Endothelial cell of hepatic sinusoid (primary cell): Measurements from ENCODE around the gene ITPR1.

Experiments used
- in situ Hi-C: cut with HindIII; loops from 2 replicates; pipeline ENCODE4 v1.10.0; 2017; ENCODE audit warnings: low sequenced_read_pairs

ITPR1 gene

DNA sequence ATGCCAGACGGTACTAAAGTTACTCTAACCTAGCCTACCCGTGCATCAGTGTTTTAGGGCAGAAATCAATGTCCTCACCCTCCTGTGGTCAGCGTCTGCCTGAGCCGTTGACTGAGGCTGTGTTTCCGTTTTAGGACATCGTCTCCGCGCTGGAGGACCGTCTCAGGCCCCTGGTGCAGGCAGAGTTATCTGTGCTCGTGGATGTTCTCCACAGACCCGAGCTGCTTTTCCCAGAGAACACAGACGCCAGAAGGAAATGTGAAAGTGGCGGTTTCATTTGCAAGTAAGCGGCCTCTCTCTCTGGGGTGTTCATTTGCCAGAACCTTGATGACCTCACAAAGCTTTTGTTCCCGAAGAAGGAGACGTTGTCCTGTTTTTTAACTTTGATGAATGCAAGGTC is 217.0 kb downstream of the ITPR1 start:
- in situ Hi-C loops: loop anchor here (5.0 kb wide), 2 partner anchors 277 to 367 kb away; no protein-coding TSS in a partner anchor

- in situ Hi-C loops: loop anchor here (5.0 kb wide), 2 partner anchors 276 to 366 kb away; no protein-coding TSS in a partner anchor
Measured at GRCh38 chr3:4711680-4711992, 218.5 kb downstream of the ITPR1 start.

DNA sequence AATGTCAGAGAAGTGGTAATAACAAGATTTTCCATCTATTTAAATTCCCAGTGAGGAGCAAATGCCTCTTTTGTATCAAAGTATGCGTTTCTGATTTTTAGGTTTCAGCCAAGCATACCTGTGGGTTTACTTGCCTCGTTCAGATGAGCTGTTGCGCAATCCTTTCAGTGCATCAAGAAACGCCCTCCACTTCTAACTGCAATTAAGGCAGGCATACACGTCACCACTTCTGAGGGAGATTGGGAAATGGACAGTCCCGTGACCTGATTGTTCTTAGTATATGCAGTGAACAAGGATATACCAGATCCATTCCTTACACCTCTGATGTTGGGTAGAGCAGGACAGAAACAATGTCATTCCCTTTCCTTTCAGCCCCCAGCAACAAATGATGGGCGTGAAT is 219.0 kb downstream of the ITPR1 start:
- in situ Hi-C loops: loop anchor here (5.0 kb wide), 2 partner anchors 275 to 365 kb away; no protein-coding TSS in a partner anchor

DNA sequence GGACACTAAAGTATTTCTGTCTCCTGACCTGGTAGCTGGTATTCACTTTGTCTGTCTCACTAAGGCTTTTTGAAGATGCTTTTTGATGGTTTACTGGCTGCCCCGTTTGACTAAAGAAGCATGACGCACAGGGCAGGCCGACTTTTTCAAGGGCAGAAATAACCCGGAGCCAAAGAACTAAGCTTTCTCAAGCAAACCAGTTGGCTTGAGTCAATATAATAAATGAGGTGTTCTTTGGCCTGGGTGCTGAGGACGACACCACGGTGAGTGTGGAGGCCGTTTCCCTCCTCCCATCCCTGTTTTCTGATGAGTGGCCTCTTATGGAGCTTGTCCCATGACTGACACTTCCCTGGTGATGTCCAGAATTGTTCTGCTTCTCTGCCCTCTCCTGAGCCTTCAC is 220.9 kb downstream of the ITPR1 start:
- in situ Hi-C loops: loop anchor here (5.0 kb wide), 2 partner anchors 273 to 363 kb away; no protein-coding TSS in a partner anchor

DNA sequence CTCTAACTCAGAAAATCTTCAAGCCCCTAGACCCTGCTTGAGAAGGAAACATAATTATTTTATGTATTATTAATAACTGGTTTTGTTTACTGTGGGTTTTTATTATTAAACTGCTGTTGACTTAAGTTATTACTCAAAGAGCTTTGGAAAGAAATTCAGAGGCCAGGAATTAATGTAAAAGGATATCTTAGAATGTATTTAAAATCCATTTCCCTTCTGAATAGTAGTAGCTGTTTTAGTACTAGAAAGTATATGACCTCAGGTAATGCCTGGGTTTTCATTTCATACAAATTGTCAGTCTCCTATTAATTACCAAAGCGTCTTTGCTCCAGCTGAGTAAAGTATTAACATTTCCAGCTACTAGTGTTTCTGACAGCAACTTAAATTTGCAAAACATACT is 223.1 kb downstream of the ITPR1 start:
- in situ Hi-C loops: no loop called here

DNA sequence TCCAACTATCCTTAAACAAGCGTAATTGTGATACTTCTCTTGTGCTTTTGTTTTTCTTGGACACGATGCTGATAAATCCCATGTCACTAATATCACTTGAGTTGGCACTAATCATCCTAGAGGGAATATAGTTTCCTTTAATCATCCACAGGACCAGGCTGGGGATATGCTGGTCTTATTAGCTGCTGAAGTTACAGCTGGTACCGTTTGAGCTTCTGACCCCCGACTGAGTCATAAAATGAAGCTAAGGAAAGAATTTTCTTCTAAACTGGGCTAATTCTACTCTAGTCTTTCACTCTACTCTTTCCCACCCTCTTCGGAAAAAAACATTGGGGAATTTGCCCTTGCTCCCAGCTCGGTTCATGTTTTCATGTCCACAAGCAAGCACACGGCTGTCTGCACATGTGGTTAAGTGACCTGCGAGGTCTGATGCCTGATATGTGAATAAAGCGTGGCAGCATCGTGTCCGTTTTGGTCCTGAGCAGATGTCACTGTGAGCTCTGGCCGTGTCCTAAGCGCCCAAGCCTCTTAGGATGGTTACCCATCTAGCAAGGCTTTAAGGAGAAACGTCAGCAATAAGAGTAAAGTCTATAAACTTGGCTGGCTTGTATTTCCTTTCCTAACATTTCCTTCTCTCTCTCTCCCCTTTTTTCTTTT is 223.7 kb downstream of the ITPR1 start:
- in situ Hi-C loops: no loop called here

DNA sequence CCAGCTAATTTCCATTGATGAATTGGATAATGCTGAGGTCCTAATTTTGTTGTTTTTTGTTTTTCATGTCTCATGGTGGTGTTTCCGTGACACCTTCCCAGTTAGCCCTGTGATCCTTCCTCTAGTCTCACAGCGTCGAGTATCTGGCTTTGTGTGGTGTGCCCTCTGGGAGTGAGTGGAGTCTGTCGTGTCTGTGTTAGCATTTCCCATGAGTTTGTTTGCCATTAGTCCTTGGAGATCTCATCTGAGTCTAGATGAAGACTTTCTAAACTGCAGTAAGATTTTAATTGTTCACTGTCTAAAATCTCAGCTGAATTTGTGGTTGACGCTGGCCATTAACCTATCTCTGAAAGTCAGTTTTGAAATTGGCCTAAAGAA is 224.2 kb downstream of the ITPR1 start:
- in situ Hi-C loops: no loop called here

DNA sequence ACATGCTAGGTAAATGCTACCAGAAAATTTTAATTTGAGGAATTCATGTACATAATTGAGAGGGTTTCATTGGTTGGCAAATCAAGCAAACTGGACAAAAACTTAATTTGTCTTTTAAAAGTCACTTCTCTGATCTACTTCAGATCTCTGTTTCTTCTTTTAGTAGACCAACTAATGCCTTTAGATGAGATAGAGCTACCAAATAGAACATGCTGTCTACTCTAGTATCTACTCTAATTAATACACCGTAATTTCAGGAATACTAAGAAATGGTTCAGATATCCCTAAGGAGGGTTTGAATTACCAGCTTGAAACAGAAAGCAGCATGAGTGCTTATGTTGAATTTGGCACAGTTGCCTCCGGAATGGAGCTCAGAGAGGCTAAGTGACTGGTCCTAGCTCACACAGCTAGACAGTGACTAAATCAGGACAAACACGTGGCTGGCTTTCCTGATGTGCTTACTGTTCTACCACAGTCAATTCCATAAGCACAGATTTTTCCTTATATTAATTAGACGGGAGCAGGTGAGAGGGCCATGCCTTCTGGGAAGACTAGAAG is 225.1 kb downstream of the ITPR1 start:
- in situ Hi-C loops: no loop called here

DNA sequence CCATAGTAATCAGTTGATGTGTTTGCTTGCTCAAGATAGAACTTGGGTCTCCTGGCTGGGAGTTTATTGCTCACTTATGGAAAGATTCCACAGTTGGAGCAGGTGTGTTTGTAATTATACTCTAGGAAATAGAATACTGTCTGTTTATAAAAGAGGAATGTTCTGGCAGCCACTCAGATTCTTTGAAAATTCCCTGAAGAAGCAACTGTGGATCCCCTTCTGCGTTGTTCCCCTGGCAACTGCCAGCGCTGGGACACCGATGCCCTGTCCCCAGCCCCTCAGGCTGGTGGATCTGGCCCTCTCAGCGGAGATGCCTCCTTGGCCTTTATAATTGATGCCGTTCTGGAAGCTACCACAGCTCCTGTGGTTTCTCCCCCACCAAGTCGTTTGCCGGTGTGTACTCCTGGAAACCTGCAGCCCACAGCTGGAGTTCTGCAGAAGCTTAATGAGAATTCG is 225.9 kb downstream of the ITPR1 start:
- in situ Hi-C loops: no loop called here

- in situ Hi-C loops: no loop called here
Measured at GRCh38 chr3:4720316-4721075, 227.3 kb downstream of the ITPR1 start.

- in situ Hi-C loops: no loop called here
Measured at GRCh38 chr3:4721511-4721911, 228.4 kb downstream of the ITPR1 start.

- in situ Hi-C loops: no loop called here
Measured at GRCh38 chr3:4722103-4722502, 229.0 kb downstream of the ITPR1 start.

GRCh38 chr3:4724051-4724629 is 231.0 kb downstream of the ITPR1 start:
- in situ Hi-C loops: no loop called here

DNA sequence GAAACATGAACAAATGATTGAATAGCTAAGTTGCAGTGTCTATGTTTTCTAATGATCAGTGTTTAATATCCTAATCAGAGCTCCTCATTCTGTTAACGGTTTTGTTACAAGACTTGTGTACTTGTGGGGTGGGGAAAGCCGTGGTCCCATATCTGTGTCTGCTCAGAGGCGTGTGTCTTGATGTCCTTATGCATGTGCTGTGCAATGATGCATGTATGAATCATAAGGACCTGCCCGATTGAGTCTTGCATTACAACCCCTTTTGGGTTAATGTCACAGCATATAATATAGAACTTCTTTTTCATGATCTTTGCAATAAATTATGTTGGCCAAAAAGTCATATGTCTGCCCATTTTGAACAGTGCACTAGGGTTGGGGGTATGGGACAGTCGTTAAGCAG is 233.4 kb downstream of the ITPR1 start:
- in situ Hi-C loops: no loop called here

DNA sequence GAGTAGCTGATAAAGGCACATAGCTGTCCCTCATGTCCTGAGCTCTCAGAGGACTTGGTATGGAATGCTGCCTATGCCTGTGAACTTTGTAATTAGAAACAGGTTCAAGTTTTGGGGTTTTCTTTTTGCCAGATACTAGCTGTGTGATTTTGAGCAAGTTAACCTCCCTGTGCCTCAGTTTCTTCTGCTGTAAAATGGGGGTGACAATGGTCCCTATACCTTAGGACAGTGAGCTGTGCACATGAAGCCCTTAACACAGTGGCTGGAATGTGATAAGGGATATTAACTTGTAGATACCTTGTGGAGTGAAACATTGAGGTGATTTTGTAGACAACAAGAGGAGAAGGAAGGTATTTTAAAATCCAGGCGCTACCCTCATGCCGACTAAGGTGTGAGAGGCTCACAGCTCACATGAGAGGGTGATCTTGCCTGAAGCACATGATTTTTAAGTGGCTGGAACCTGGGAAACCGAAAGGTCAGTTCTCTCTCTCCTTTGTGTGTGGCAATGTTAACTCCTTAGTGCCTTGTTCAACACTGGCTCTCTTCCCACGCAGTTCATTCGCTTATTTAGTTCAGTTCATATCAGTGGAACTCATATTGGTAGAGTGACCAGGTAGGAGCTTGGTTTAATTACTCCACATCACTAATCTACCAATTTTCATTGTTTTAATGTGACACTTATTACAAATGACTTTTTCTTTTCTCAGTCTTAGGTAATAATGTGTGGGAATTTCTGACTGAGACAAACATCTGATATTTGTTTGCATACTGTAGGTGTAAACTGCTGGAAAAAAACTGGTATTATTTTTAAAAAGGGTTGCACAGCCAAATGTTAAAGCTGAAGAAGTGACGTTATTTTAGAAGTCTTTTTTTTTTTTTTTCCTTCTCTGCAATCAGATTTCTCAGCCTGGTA is 236.2 kb downstream of the ITPR1 start:
- in situ Hi-C loops: no loop called here

- in situ Hi-C loops: no loop called here
Measured at GRCh38 chr3:4730719-4731118, 237.6 kb downstream of the ITPR1 start.

GRCh38 chr3:4731543-4732111 is 238.5 kb downstream of the ITPR1 start:
- in situ Hi-C loops: no loop called here

- in situ Hi-C loops: no loop called here
Measured at GRCh38 chr3:4732925-4733324, 239.8 kb downstream of the ITPR1 start.

DNA sequence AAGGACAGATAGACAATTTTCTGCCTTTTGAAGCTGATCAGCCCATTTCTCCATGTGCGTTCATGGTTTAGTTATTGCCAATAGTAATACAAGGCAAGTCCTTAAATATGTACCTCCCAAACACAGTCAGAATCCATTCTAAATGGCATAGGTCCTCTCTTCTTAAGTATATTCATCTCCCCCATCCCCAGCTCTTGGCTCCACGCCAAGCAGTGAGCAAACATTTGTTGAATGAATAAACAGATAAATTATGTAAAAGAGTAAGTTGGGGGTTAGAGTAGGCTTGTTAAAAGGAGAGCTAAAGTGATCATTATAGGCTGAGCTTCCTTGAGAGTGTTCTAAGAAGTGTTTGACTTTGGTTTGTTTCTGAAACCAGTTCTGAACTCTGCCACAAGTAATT is 241.3 kb downstream of the ITPR1 start:
- in situ Hi-C loops: no loop called here

- in situ Hi-C loops: loop anchor here (5.0 kb wide), 1 partner anchor 62 kb away; no protein-coding TSS in a partner anchor
Measured at GRCh38 chr3:4735243-4735642, 242.1 kb downstream of the ITPR1 start.
